Adipocyte (in vitro differentiated cells): ENCODE results near the gene NPIPB13.
"Not testable (repeated sequence)": the region's sequence is repeated elsewhere in the genome, so short reads cannot be mapped to it uniquely, and the experiment has no call there.

ENCODE experiments used
- DNase-seq: peaks from one replicate; pipeline ENCODE4 v3.0.0-alpha.2; 2015; ENCODE audit warnings: low read depth
- H3K27me3 ChIP-seq: replicated peaks from 2 replicates; pipeline ENCODE4 v1.7.0; 2013; ENCODE audit warnings: mild to moderate bottlenecking, low read length, moderate library complexity; ENCODE audit not compliant: control insufficient read depth, insufficient read depth
- H3K36me3 ChIP-seq: 2 replicates; pipeline ENCODE4 v1.7.0; 2013; ENCODE audit warnings: low read length, mild to moderate bottlenecking, moderate library complexity; ENCODE audit not compliant: control insufficient read depth, insufficient read depth, severe bottlenecking
- H3K4me1 ChIP-seq: 2 replicates; pipeline ENCODE4 v1.7.0; 2013; ENCODE audit warnings: mild to moderate bottlenecking, low read length, moderate library complexity; ENCODE audit not compliant: control insufficient read depth, insufficient read depth
- H3K4me3 ChIP-seq: 2 replicates; pipeline ENCODE4 v1.7.0; 2013; ENCODE audit warnings: mild to moderate bottlenecking, low read length, moderate library complexity
- H3K9ac ChIP-seq: 2 replicates; pipeline ENCODE4 v1.7.0; 2013; ENCODE audit warnings: mild to moderate bottlenecking, low read length, moderate library complexity
- H3K9me3 ChIP-seq: 2 replicates; pipeline ENCODE4 v1.7.0; 2013; ENCODE audit warnings: mild to moderate bottlenecking, low read length, moderate library complexity; ENCODE audit not compliant: control insufficient read depth

NPIPB13 gene

GRCh38 chr16:30248379-30248778 lies at the start of gene NPIPB13:
Gene NPIPB13, minus strand, starts transcription at chr16:30248479. Its CDS starts 2,906 bp downstream, at chr16:30245573.
- not testable (repeated sequence) for H3K27me3 ChIP-seq, H3K4me3 ChIP-seq, H3K36me3 ChIP-seq, H3K9ac ChIP-seq, H3K9me3 ChIP-seq, DNase-seq, H3K4me1 ChIP-seq

DNA sequence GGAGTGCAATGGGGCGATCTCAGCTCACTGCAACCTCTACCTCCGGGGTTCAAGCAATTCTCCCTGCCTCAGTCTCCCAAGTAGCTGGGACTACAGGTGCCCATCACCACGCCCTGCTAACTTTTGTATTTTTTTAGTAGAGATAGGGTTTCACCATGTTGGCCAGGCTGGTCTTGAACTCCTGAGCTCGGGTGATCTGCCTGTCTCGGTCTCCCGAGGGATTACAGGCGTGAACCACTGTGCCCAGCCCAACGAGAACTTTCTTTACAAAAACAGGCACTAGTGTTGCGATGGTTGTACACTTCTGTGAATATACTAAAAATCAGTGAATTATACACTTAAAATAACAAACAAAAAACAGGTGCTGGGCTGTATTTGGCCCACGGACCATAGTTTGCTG lies 34.1 kb upstream of the NPIPB13 start:
- not testable (repeated sequence) for H3K4me1 ChIP-seq, H3K4me3 ChIP-seq, H3K9me3 ChIP-seq, H3K27me3 ChIP-seq, DNase-seq, H3K36me3 ChIP-seq, H3K9ac ChIP-seq

DNA sequence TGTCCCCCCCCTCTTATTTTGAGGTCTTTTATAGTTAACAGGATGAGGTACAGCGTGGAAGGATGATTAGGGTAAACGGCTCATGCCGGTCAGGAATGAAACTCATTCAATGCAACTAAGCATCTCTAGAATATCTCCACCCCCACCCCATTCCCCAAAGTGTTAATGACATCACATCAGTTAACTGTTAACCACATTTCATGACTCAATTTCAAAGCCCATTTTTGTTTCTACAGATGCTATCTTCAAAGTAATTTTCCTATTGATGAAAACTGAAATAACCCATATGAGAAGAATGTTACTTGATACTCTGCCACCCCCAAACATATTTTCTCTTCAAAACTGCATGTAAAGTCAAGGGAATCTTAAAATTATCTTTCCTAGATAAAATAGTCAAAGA lies 30.2 kb upstream of the NPIPB13 start:
- not testable (repeated sequence) for H3K4me1 ChIP-seq, H3K4me3 ChIP-seq, H3K9ac ChIP-seq, DNase-seq, H3K36me3 ChIP-seq, H3K9me3 ChIP-seq, H3K27me3 ChIP-seq

DNA sequence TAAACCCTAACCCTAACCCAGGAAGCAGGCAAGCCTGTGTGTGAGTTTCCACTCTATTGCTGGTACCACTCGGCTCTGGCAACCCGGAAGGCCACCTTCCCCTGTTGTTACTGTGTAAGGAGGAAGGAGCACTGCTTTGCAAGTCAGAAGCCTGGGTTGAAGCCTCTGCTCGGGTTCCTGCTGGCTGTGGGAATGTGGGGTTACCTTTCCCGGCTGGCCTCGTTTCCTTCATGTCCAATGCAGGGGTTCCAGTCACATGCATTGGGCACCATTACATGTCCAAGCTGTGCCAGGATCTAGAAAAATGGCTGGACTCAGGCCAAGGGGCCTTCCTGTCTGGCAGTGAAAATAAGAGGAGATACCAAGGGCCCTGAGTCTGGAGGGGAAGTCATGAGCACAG lies 31.2 kb downstream of the NPIPB13 start:
- H3K4me1 ChIP-seq, DNase-seq, H3K4me3 ChIP-seq, H3K9me3 ChIP-seq, H3K9ac ChIP-seq, H3K36me3 ChIP-seq, H3K27me3 ChIP-seq: not testable (repeated sequence)

- H3K9me3 ChIP-seq, DNase-seq, H3K4me3 ChIP-seq, H3K4me1 ChIP-seq, H3K9ac ChIP-seq, H3K27me3 ChIP-seq, H3K36me3 ChIP-seq: not testable (repeated sequence)
Measured at GRCh38 chr16:30211414-30211813, 36.9 kb downstream of the NPIPB13 start.

DNA sequence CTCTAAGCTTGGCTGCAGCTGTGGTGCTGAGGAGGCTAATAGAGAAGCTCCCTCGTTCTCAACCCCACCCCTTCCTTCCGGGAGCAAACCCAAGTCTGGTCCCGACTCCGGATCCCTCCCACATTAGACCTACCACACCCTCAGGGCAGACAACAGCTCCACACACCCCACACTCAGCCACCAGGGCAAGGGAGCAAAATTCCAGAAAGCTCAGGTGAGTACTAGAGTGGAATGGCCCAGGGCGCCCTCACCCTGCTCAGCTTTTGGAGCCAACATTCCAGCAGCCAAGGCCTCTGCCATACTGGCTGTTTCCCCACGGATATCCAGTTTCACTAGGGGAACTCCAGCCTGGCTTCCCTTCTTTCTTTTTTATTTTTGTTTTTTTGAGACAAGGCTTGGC lies 39.2 kb downstream of the NPIPB13 start:
- H3K27me3 ChIP-seq, H3K9me3 ChIP-seq, H3K4me1 ChIP-seq, H3K36me3 ChIP-seq, H3K9ac ChIP-seq, H3K4me3 ChIP-seq, DNase-seq: not testable (repeated sequence)

GRCh38 chr16:30207063-30207704 lies 41.1 kb downstream of the NPIPB13 start:
- H3K4me3 ChIP-seq, H3K36me3 ChIP-seq, H3K9me3 ChIP-seq, DNase-seq, H3K4me1 ChIP-seq, H3K27me3 ChIP-seq, H3K9ac ChIP-seq: not testable (repeated sequence)

DNA sequence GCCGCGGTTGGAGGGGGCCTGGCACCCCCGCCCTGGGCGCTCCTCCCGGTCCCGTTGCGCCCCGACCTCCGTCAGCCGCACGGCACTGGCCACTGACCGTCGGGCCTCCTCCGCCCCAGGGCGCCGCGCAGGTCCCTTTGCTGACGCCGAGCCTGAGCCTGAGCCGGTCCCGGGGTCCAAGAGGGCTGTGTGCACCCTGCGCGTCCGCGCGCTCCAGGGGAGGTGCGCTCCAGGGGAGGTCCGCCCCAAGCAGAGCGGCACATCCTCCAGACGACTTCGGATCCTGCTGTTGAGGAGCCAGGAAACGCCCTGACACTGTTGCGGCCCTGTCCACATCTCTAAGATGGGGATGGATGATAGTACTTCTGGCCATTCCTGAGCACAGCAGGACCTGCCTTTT lies 42.0 kb downstream of the NPIPB13 start:
- H3K9me3 ChIP-seq, DNase-seq, H3K9ac ChIP-seq, H3K4me3 ChIP-seq, H3K36me3 ChIP-seq, H3K27me3 ChIP-seq, H3K4me1 ChIP-seq: not testable (repeated sequence)

DNA sequence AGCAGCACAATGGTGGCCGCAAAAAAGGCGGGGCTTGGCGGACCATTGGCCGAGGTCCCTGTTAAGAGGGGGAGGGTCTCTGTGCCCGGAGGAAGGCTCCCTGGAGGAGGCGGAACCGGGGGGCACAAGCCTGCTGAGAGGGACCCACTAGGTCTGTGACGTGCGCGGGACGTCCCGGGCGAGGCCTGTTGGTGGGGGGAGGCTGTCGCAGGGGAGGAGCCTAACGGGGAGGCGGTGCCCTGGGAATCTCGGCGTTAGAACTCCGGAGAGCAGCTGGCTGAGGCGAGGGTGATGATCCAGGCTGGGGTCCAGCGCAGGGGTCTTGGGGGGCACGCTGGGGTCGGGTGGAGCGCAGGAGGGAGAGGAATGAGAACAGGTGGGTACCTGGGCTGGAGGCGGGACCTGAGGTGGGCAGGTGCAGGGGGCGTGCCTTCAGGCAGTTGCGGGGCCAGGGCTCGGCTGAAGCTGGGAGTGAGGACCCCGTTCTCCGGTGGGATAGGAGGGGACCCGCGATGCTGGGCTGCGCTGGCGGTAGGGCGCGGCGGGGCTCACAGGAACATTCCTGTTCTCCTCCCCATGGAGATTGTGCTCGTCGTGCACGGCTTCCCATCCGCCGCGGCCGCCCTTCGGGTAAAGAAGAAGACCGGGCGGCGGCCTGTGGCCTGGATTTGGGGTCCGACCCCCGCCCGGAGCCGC lies 42.6 kb downstream of the NPIPB13 start:
- H3K36me3 ChIP-seq, H3K27me3 ChIP-seq, H3K9ac ChIP-seq, H3K9me3 ChIP-seq, DNase-seq, H3K4me1 ChIP-seq: not testable (repeated sequence)
- H3K4me3 ChIP-seq, result peak overlapping the region; percentile 52

DNA sequence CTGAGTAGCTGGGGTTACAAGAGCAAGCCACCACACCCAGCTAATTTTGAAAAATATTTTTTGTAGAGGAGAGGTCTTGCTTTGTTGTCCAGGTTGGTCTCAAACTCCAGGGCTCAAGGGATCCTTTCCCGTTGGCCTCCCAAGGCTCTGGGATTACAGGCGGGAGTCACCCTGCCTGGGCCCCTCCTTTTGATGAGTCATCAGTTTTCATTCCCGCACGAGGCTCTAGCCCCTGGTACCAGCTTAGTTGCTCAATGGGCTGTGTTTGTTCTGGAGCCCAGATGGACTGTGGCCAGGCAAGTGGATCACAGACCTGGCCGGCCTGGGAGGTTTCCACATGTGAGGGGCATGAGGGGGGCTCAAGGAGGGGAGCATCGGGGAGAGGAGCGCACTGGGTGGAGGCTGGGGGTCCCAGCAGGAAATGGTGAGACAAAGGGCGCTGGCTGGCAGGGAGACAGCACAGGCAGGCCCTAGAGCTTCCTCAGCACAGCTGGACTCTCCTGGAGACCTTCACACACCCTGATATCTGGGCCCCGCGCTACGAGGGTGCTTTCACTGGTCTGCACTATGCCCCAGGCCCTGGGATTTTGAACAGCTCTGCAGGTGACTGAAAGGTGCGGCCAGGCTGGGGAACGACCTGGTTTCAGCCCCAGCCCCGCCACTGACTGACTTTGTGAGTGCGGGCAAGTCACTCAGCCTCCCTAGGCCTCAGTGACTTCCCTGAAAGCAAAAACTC lies 48.5 kb downstream of the NPIPB13 start:
- not testable (repeated sequence) for DNase-seq, H3K4me1 ChIP-seq, H3K9ac ChIP-seq, H3K9me3 ChIP-seq, H3K36me3 ChIP-seq, H3K4me3 ChIP-seq, H3K27me3 ChIP-seq

GRCh38 chr16:30199049-30199448 lies 49.2 kb downstream of the NPIPB13 start, which contains the start of gene SULT1A3:
Gene SULT1A3, plus strand, starts transcription at chr16:30199255. Its CDS starts 1,474 bp downstream, at chr16:30200729.
- H3K36me3 ChIP-seq, H3K4me3 ChIP-seq, H3K4me1 ChIP-seq, H3K9ac ChIP-seq, H3K9me3 ChIP-seq, DNase-seq, H3K27me3 ChIP-seq: not testable (repeated sequence)
